Head of caudate nucleus (tissue), 42 donors: ENCODE measurements around the gene EBPL.

Experiments used
- DNase-seq, 42 donors: peaks; one replicate each; pipeline versions ENCODE4 v3.0.0 to v3.0.0-alpha.2; 2020 to 2021; ENCODE audit warnings: mixed read lengths in 7 of 42
- intact Hi-C: fragments of 100-400 bp; cut with DNase I; formaldehyde crosslinking; loops from one replicate; pipeline ENCODE4 v1.15.0; 2022

The EBPL gene

GRCh38 chr13:49641801-49642291, 49.4 kb downstream of the EBPL start:
- peak in 25 of 42 donors; percentile 11 to 62 (median 33) for DNase-seq
- intact Hi-C loops, result no loop called here

- intact Hi-C loops, result no loop called here
- no peak for DNase-seq
Measured at GRCh38 chr13:49638744-49639072, 52.6 kb downstream of the EBPL start.

- DNase-seq, result no peak
Measured at GRCh38 chr13:49638030-49638743, 53.1 kb downstream of the EBPL start.

GRCh38 chr13:49636705-49637104, 54.6 kb downstream of the EBPL start:
- intact Hi-C loops, result no loop called here
- DNase-seq, result no peak

More at GRCh38 chr13:49638030-49638743, 53.1 kb downstream of the EBPL start:
- intact Hi-C loops, result no loop called here

- peak in 7 of 42 donors; percentile 7 to 50 (median 19) for DNase-seq
- intact Hi-C loops, result no loop called here
Measured at GRCh38 chr13:49635599-49636433, 55.5 kb downstream of the EBPL start.

- no peak for DNase-seq
Measured at GRCh38 chr13:49633710-49634109, 57.6 kb downstream of the EBPL start.

GRCh38 chr13:49632156-49632555, 59.1 kb downstream of the EBPL start:
- intact Hi-C loops, result no loop called here
- DNase-seq, result no peak

More at GRCh38 chr13:49633710-49634109, 57.6 kb downstream of the EBPL start:
- intact Hi-C loops, result no loop called here

- intact Hi-C loops, result no loop called here
- DNase-seq, result no peak
Measured at GRCh38 chr13:49630580-49630979, 60.7 kb downstream of the EBPL start.

- intact Hi-C loops, result no loop called here
- no peak for DNase-seq
Measured at GRCh38 chr13:49629947-49630346, 61.3 kb downstream of the EBPL start.

- intact Hi-C loops, result no loop called here
- no peak for DNase-seq
Measured at GRCh38 chr13:49629196-49629938, 61.9 kb downstream of the EBPL start.

- intact Hi-C loops, result no loop called here
- DNase-seq, result peak in 38 of 42 donors; percentile 8 to 68 (median 42)
Measured at GRCh38 chr13:49627831-49628652, 63.2 kb downstream of the EBPL start, which contains the start of gene ARL11. Gene ARL11 (plus strand): TSS chr13:49628507. CDS start chr13:49630448, 1,941 bp downstream.

- intact Hi-C loops, result no loop called here
- peak in 15 of 42 donors; percentile 13 to 68 (median 26) for DNase-seq
Measured at GRCh38 chr13:49625392-49626079, 65.8 kb downstream of the EBPL start.

GRCh38 chr13:49624229-49624628, 67.1 kb downstream of the EBPL start:
- intact Hi-C loops, result no loop called here
- DNase-seq, result no peak

GRCh38 chr13:49622174-49622946, 68.9 kb downstream of the EBPL start:
- DNase-seq, result no peak
- intact Hi-C loops, result no loop called here

GRCh38 chr13:49620170-49620621, 71.1 kb downstream of the EBPL start:
- intact Hi-C loops, result no loop called here
- DNase-seq, result no peak

- intact Hi-C loops, result no loop called here
- no peak for DNase-seq
Measured at GRCh38 chr13:49616676-49617065, 74.6 kb downstream of the EBPL start.
